ENCODE results near the gene SMPD1. TPM values are rescaled to one million over a fixed set of nuclear protein-coding genes. Genes with fewer than 3 reads are reported as not detected.

The SMPD1 gene
- polyA plus RNA-seq, 3 donors: 4.2 to 22.6 (median 4.9) TPM

- H3K36me3 ChIP-seq (replicated peaks in 1 of 2; ENCODE audit: control insufficient read depth in 1 of 2, insufficient read depth in 2 of 2, low read length in 2 of 2): no peaks in the 10 kb centered on the region
- peak overlapping the region in 1 of 7 donors; percentile 60 for H3K27ac Mint-ChIP-seq
- no peaks in the 10 kb centered on the region for H3K9me3 ChIP-seq (replicated peaks in 1 of 2; ENCODE audit: control insufficient read depth in 1 of 2, insufficient read depth in 1 of 2, low read length in 2 of 2)
- H3K4me3 ChIP-seq (replicated peaks in 1 of 3; ENCODE audit: low read depth in 2 of 3, low read length in 3 of 3): no peak overlapping the region
- H2AFZ ChIP-seq (ENCODE audit: insufficient read depth, low read depth, low read length, poor library complexity, severe bottlenecking): no peak overlapping the region
- DNase-seq: no peak
- H3K9ac ChIP-seq (ENCODE audit: insufficient read depth, low read length, poor library complexity, severe bottlenecking): no peak overlapping the region
- no peak overlapping the region for H3K27ac ChIP-seq (ENCODE audit: low read depth in 1 of 2, low read length in 2 of 2)
- 96% methylated on average over 12 of the region's 13 CpGs for WGBS (ENCODE audit: insufficient coverage)
- no peak for TF ChIP-seq CTCF (IDR thresholded peaks at IDR 0.05)
- no peaks in the 10 kb centered on the region for H4K20me1 ChIP-seq (ENCODE audit: insufficient read depth, low read length)
- H3K27me3 ChIP-seq (ENCODE audit: control insufficient read depth in 2 of 2, insufficient read depth in 2 of 2, low read length in 2 of 2): no peaks in the 10 kb centered on the region
- H3K9me3 Mint-ChIP-seq: no peaks in the 10 kb centered on the region
- H3K27me3 Mint-ChIP-seq (ENCODE audit: low read depth in 3 of 3): peaks cover 0 to 7% (median 1%) of the 10 kb centered on the region in 3 donors
- H3K36me3 Mint-ChIP-seq: no peaks in the 10 kb centered on the region
- H3K4me2 ChIP-seq (replicated peaks; ENCODE audit: extremely low read depth, low read length, poor library complexity, severe bottlenecking): no peak overlapping the region
- no peak overlapping the region for H3K4me3 Mint-ChIP-seq
- no peaks in the 10 kb centered on the region for H3K79me2 ChIP-seq (ENCODE audit: insufficient read depth, low read length)
- peaks cover 6 to 9% of the 10 kb centered on the region in 2 donors for H3K4me1 ChIP-seq (ENCODE audit: control insufficient read depth in 1 of 2, insufficient read depth in 2 of 2, low read length in 2 of 2)
- intact Hi-C loops (cut with micrococcal nuclease): no loop called here
- peaks cover 11% of the 10 kb centered on the region for H3K4me1 Mint-ChIP-seq
These were observed 14.9 kb downstream of the SMPD1 start for GRCh38 chr11:6405052-6405667.

GRCh38 chr11:6405846-6406245 lies 15.6 kb downstream of the SMPD1 start:
- no peaks in the 10 kb centered on the region for H3K9me3 Mint-ChIP-seq
- H3K27me3 Mint-ChIP-seq (ENCODE audit: low read depth in 3 of 3): peaks cover 0 to 4% (median 1%) of the 10 kb centered on the region in 3 donors
- Histone ChIP-seq H3K4me1 (ENCODE audit: control insufficient read depth in 1 of 2, insufficient read depth in 2 of 2, low read length in 2 of 2) (peaks cover 6 to 9% of the 10 kb centered on the region in 2 donors), H2AFZ (ENCODE audit: insufficient read depth, low read depth, low read length, poor library complexity, severe bottlenecking) (no peak overlapping the region), H3K4me2 (replicated peaks; ENCODE audit: extremely low read depth, low read length, poor library complexity, severe bottlenecking) (no peak overlapping the region), H3K4me3 (replicated peaks in 1 of 3; ENCODE audit: low read depth in 2 of 3, low read length in 3 of 3) (no peak overlapping the region), H3K79me2 (ENCODE audit: insufficient read depth, low read length) (no peaks in the 10 kb centered on the region), H3K27ac (ENCODE audit: low read depth in 1 of 2, low read length in 2 of 2) (no peak overlapping the region), H3K9ac (ENCODE audit: insufficient read depth, low read length, poor library complexity, severe bottlenecking) (no peak overlapping the region), H3K36me3 (replicated peaks in 1 of 2; ENCODE audit: control insufficient read depth in 1 of 2, insufficient read depth in 2 of 2, low read length in 2 of 2) (no peaks in the 10 kb centered on the region), H4K20me1 (ENCODE audit: insufficient read depth, low read length) (no peaks in the 10 kb centered on the region), H3K27me3 (ENCODE audit: control insufficient read depth in 2 of 2, insufficient read depth in 2 of 2, low read length in 2 of 2) (no peaks in the 10 kb centered on the region), H3K9me3 (replicated peaks in 1 of 2; ENCODE audit: control insufficient read depth in 1 of 2, insufficient read depth in 1 of 2, low read length in 2 of 2) (no peaks in the 10 kb centered on the region)
- intact Hi-C loops (cut with micrococcal nuclease): no loop called here
- H3K27ac Mint-ChIP-seq: peak overlapping the region in 1 of 7 donors; percentile 7
- DNase-seq: no peak
- no peak for TF ChIP-seq CTCF (IDR thresholded peaks at IDR 0.05)
- H3K36me3 Mint-ChIP-seq: no peaks in the 10 kb centered on the region
- H3K4me3 Mint-ChIP-seq: no peak overlapping the region
- H3K4me1 Mint-ChIP-seq: peaks cover 11% of the 10 kb centered on the region
- 96% methylated on average over 6 of the region's 6 CpGs for WGBS (ENCODE audit: insufficient coverage)

All from CD14-positive monocyte (primary cell).